Measurements from ENCODE around the gene GRIP1. TPM values are rescaled to one million over a fixed set of nuclear protein-coding genes. Genes with fewer than 3 reads are reported as not detected.

The GRIP1 gene
- total RNA-seq, 2 donors from 2014 or later: 5.2 to 19.5 TPM

DNA sequence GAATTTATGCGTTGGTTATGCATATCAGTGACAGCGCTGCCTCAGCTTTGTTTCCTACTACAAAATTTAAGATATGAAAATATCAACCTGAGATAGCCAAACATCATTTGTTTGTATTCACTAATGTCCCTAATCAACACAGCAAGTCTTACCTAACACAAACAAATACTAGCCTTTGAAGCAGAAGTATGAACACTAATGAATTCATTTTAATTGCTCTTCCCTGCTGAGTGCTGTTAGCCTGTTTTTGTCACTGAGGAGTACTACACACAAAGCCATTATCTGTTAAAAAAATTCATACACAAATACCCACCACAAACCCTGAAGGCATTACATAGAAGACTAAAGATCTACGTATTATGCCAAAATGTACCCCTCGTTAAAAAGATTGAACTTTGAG lies 225.8 kb downstream of the GRIP1 start:
- Histone ChIP-seq H3K27ac (no peak overlapping the region), H3K4me1 (replicated peaks) (no peaks in the 10 kb centered on the region), H3K27me3 (replicated peaks; ENCODE audit: insufficient read depth) (no peaks in the 10 kb centered on the region), H3K4me3 (no peak overlapping the region), H3K9me3 (no peaks in the 10 kb centered on the region), H3K36me3 (no peaks in the 10 kb centered on the region)
- intact Hi-C loops (cut with DNase I): no loop called here
- no peak for TF ChIP-seq POLR2AphosphoS5 (IDR thresholded peaks at IDR 0.05)
- TF ChIP-seq CTCF (IDR thresholded peaks at IDR 0.05): no peak
- TF ChIP-seq POLR2A (IDR thresholded peaks at IDR 0.05): no peak
- 91% methylated on average over 4 of the region's 4 CpGs for WGBS
- DNase-seq (ENCODE audit: low spot score): no peak

GRCh38 chr12:66449531-66449930 lies 229.3 kb downstream of the GRIP1 start:
- Histone ChIP-seq H3K4me3 (no peak overlapping the region), H3K4me1 (replicated peaks) (no peaks in the 10 kb centered on the region), H3K9me3 (no peaks in the 10 kb centered on the region), H3K36me3 (no peaks in the 10 kb centered on the region), H3K27me3 (replicated peaks; ENCODE audit: insufficient read depth) (no peaks in the 10 kb centered on the region), H3K27ac (no peak overlapping the region)
- intact Hi-C loops (cut with DNase I): no loop called here
- DNase-seq (ENCODE audit: low spot score): no peak
- TF ChIP-seq CTCF (IDR thresholded peaks at IDR 0.05) (no peak), POLR2AphosphoS5 (IDR thresholded peaks at IDR 0.05) (no peak)
- 91% methylated on average over 3 of the region's 3 CpGs for WGBS

DNA sequence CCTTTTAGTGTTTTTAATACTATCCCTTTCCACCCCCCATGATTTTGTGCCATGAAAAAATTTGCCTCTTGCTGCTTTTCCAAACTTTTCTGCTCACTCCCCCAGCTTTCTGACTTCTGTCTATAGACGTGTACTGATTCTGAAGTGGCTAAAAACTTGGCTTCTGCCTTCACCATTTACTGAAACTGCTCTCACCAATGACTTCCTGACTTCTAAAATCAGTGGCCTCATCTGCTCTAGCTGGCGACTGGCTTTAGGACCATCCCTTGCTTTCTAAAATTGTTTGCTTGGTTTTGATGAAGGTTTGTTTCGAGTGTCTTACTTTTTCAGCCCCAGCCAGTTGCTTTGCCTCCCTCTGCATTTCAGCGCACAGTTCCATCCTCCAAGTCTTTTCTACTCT lies 231.2 kb downstream of the GRIP1 start:
- no peaks in the 10 kb centered on the region for H3K27me3 ChIP-seq (replicated peaks; ENCODE audit: insufficient read depth)
- H3K27ac ChIP-seq: no peak overlapping the region
- H3K36me3 ChIP-seq: no peaks in the 10 kb centered on the region
- H3K4me1 ChIP-seq (replicated peaks): no peaks in the 10 kb centered on the region
- no peak for DNase-seq (ENCODE audit: low spot score)
- 72% methylated on average over 4 of the region's 4 CpGs for WGBS
- no peaks in the 10 kb centered on the region for H3K9me3 ChIP-seq
- intact Hi-C loops (cut with DNase I): no loop called here
- no peak for TF ChIP-seq CTCF (IDR thresholded peaks at IDR 0.05)
- TF ChIP-seq POLR2AphosphoS5 (IDR thresholded peaks at IDR 0.05): no peak
- no peak for TF ChIP-seq POLR2A (IDR thresholded peaks at IDR 0.05)
- H3K4me3 ChIP-seq: no peak overlapping the region

DNA sequence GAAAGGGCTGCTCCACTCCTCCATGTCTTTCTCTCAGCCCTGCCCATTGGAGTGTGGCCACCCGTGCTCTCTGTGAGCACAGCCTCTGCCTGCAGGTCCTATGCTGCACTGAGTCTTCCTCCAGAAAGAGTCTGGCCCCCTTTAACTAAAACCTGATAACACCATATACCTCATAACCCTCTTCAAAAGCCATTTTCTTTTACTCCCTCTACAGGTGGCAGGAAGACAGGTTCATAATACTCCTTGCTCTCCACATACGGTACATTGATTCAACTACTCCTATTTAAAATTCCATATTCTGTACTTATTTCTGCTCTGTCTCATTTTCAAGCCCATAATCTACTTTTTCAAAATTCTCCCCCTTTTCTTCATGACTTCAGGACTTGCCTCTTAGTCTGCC lies 232.6 kb downstream of the GRIP1 start:
- DNase-seq (ENCODE audit: low spot score): no peak
- TF ChIP-seq CTCF (IDR thresholded peaks at IDR 0.05) (no peak), POLR2A (IDR thresholded peaks at IDR 0.05) (no peak), POLR2AphosphoS5 (IDR thresholded peaks at IDR 0.05) (no peak)
- 96% methylated on average over 2 of the region's 2 CpGs for WGBS
- no peaks in the 10 kb centered on the region for H3K4me1 ChIP-seq (replicated peaks)
- H3K36me3 ChIP-seq: no peaks in the 10 kb centered on the region
- H3K9me3 ChIP-seq: no peaks in the 10 kb centered on the region
- intact Hi-C loops (cut with DNase I): no loop called here
- H3K4me3 ChIP-seq: no peak overlapping the region
- H3K27ac ChIP-seq: no peak overlapping the region
- no peaks in the 10 kb centered on the region for H3K27me3 ChIP-seq (replicated peaks; ENCODE audit: insufficient read depth)

DNA sequence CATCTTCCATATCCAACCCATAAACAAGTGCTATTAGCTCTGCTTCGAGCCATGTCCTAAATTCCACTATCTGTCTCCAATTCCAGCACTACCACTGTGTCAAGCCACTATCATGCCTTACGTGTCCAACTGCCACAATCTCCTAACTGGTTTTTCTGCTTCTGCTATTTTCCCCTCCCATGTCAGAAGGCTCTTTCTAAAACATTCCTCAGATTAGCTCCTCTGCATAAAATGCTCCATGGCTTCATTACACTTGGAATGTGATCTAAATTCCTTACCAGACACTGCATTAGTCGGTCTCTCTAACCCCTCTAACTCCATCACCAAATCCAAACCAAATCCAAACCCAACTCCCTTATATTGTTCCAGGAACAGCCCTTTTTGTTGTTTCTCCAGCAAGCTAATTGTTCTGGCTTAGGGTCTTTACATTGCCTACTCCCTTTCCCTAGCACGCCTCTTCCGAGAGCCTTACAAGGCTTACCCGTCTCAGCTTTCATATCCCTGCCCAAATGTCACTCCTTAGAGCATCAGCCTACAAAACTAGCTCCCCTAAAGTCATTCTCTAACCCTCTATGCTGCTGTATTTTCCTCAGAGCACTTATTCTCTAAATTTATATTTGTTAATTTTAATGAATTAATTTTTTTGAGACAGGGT lies 236.8 kb downstream of the GRIP1 start:
- DNase-seq (ENCODE audit: low spot score): no peak
- intact Hi-C loops (cut with DNase I): no loop called here
- Histone ChIP-seq H3K4me3 (no peak overlapping the region), H3K36me3 (no peaks in the 10 kb centered on the region), H3K4me1 (replicated peaks) (no peaks in the 10 kb centered on the region), H3K9me3 (no peaks in the 10 kb centered on the region), H3K27me3 (replicated peaks; ENCODE audit: insufficient read depth) (no peaks in the 10 kb centered on the region), H3K27ac (no peak overlapping the region)
- 91% methylated on average over 6 of the region's 6 CpGs for WGBS
- TF ChIP-seq POLR2AphosphoS5 (IDR thresholded peaks at IDR 0.05) (no peak), POLR2A (IDR thresholded peaks at IDR 0.05) (no peak), CTCF (IDR thresholded peaks at IDR 0.05) (no peak)

Measured in prostate gland (tissue), 2 donors.